Measurements from ENCODE around the gene IL4. TPM values are rescaled to one million over a fixed set of nuclear protein-coding genes. Genes with fewer than 3 reads are reported as not detected.

Gene IL4
- total RNA-seq, 4 donors from 2014 or later, result not detected

GRCh38 chr5:132651838-132652469 is 21.8 kb upstream of the IL4 start:
- no peak for TF ChIP-seq CTCF (IDR thresholded peaks at IDR 0.05; ENCODE audit: low read depth)

GRCh38 chr5:132653716-132654115 is 20.1 kb upstream of the IL4 start:
- TF ChIP-seq CTCF (IDR thresholded peaks at IDR 0.05; ENCODE audit: low read depth), result no peak

- no peak for TF ChIP-seq CTCF (IDR thresholded peaks at IDR 0.05; ENCODE audit: low read depth)
Observed at GRCh38 chr5:132655821-132656773, 17.7 kb upstream of the IL4 start.

- TF ChIP-seq CTCF (IDR thresholded peaks at IDR 0.05; ENCODE audit: low read depth), result no peak
Observed at GRCh38 chr5:132656774-132657355, 16.9 kb upstream of the IL4 start.

- TF ChIP-seq CTCF (IDR thresholded peaks at IDR 0.05; ENCODE audit: low read depth), result no peak
Observed at GRCh38 chr5:132657676-132658380, 16.0 kb upstream of the IL4 start, which contains the start of gene IL13. Gene IL13 (plus strand): TSS chr5:132658173. CDS start chr5:132658187, 14 bp downstream.

GRCh38 chr5:132658381-132659302 is 15.1 kb upstream of the IL4 start:
- no peak for TF ChIP-seq CTCF (IDR thresholded peaks at IDR 0.05; ENCODE audit: low read depth)
